Subcutaneous abdominal adipose tissue (tissue), 5 donors: Measurements from ENCODE around the gene SLC38A3.
A peak's percentile ranks its signal among the peaks of the same experiment; 100 is the strongest.
"Not testable (repeated sequence)": the region's sequence is repeated elsewhere in the genome, so short reads cannot be mapped to it uniquely, and the experiment has no call there.

Experiments
- H3K27ac ChIP-seq: one replicate; pipeline ENCODE4 v1.7.0; 2013; ENCODE audit warnings: low read depth, mild to moderate bottlenecking, inconsistent platforms, low read length, moderate library complexity
- H3K27me3 ChIP-seq, 5 donors: one replicate each; pipeline ENCODE4 v1.7.0; 2013; ENCODE audit warnings: low read length in 5 of 5, inconsistent platforms in 1 of 5; ENCODE audit not compliant: control insufficient read depth in 5 of 5, insufficient read depth in 4 of 5
- H3K36me3 ChIP-seq, 5 donors: one replicate each; pipeline ENCODE4 v1.7.0; 2013; ENCODE audit warnings: low read length in 5 of 5; ENCODE audit not compliant: control insufficient read depth in 5 of 5, insufficient read depth in 5 of 5
- H3K4me1 ChIP-seq, 5 donors: one replicate each; pipeline ENCODE4 v1.7.0; 2013; ENCODE audit warnings: low read length in 5 of 5, mild to moderate bottlenecking in 3 of 5, moderate library complexity in 1 of 5; ENCODE audit not compliant: control insufficient read depth in 5 of 5, insufficient read depth in 5 of 5
- H3K4me3 ChIP-seq, 5 donors: one replicate each; pipeline ENCODE4 v1.7.0; 2013; ENCODE audit warnings: low read length in 5 of 5, low read depth in 1 of 5
- H3K9ac ChIP-seq, 5 donors: one replicate each; pipeline ENCODE4 v1.7.0; 2013; ENCODE audit warnings: low read length in 5 of 5, mild to moderate bottlenecking in 4 of 5, moderate library complexity in 3 of 5
- H3K9me3 ChIP-seq, 5 donors: one replicate each; pipeline ENCODE4 v1.7.0; 2013; ENCODE audit warnings: low read length in 5 of 5; ENCODE audit not compliant: control insufficient read depth in 5 of 5
- donor health status: healthy.
- donor health status: healthy.
- donor health status: healthy.
- donor health status: healthy.
- donor health status: healthy.

The SLC38A3 gene

GRCh38 chr3:50227390-50228183 is 22.5 kb downstream of the SLC38A3 start:
- H3K4me1 ChIP-seq = peaks cover 4 to 46% (median 26%) of the 10 kb centered on the region in 5 donors
- peak overlapping the region in 4 of 5 donors; percentile 54 to 86 (median 82) for H3K9ac ChIP-seq
- H3K9me3 ChIP-seq = no peaks in the 10 kb centered on the region
- no peaks in the 10 kb centered on the region for H3K36me3 ChIP-seq
- H3K4me3 ChIP-seq = peak overlapping the region; percentile 87 to 95 (median 92)
- peaks cover 0 to 4% (median 3%) of the 10 kb centered on the region in 5 donors for H3K27me3 ChIP-seq
- H3K27ac ChIP-seq = peak overlapping the region; percentile 41

GRCh38 chr3:50228184-50228763 is 23.2 kb downstream of the SLC38A3 start:
- H3K27ac ChIP-seq, H3K36me3 ChIP-seq, H3K9me3 ChIP-seq, H3K27me3 ChIP-seq: not testable (repeated sequence)
- peak overlapping the region in 3 of 5 donors; percentile 54 to 85 (median 79) for H3K9ac ChIP-seq
- H3K4me3 ChIP-seq = peak overlapping the region; percentile 87 to 95 (median 92)
- peaks cover 4 to 50% (median 26%) of the 10 kb centered on the region in 5 donors for H3K4me1 ChIP-seq

GRCh38 chr3:50229490-50229889 is 24.4 kb downstream of the SLC38A3 start:
- peaks cover 0 to 4% (median 3%) of the 10 kb centered on the region in 5 donors for H3K27me3 ChIP-seq
- no peak overlapping the region for H3K4me3 ChIP-seq
- H3K27ac ChIP-seq = no peak overlapping the region
- H3K36me3 ChIP-seq = no peaks in the 10 kb centered on the region
- H3K9ac ChIP-seq = no peak overlapping the region
- peaks cover 4 to 50% (median 27%) of the 10 kb centered on the region in 5 donors for H3K4me1 ChIP-seq
- no peaks in the 10 kb centered on the region for H3K9me3 ChIP-seq

DNA sequence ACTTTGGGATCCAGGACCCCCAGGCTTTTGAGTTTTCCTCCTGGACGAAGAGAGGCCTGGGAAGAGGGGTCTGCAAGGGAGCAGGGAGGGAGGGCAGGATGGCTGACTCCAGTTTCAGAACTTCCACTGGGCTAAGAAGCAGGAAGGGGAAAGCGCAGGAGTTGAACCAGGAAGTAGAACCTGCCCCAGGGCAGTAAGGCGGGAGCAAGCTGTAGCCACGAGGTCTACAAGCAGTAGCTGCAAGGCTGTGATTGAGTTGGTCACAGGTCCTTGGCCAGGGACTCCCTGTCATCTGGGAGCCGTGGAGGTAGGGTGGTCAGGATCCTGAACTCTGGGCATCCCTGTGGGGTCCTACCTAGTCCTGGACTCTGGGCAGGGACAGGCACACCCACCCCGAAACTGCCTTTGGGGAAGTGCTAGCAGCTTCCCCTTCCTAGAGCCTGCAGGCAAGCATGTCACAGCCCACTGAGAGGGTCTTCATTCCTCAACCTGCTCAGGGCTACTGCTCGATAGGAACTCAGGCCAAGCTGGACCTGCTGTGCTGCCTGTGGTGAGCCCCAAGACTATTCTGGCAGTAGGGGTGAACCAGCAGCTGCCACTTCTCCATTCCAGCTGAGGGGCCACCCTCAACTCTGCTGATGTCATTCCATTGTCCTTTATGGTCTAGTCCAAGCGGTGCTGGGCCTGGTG is 25.2 kb downstream of the SLC38A3 start:
- Histone ChIP-seq H3K9me3 (no peaks in the 10 kb centered on the region), H3K36me3 (no peaks in the 10 kb centered on the region), H3K4me3 (peak overlapping the region in 1 of 5 donors; percentile 35), H3K27ac (no peak overlapping the region), H3K27me3 (peaks cover 0 to 2% (median 0%) of the 10 kb centered on the region in 5 donors), H3K4me1 (peaks cover 4 to 56% (median 34%) of the 10 kb centered on the region in 5 donors), H3K9ac (no peak overlapping the region)

- no peaks in the 10 kb centered on the region for H3K9me3 ChIP-seq
- H3K4me1 ChIP-seq = peaks cover 4 to 60% (median 38%) of the 10 kb centered on the region in 5 donors
- no peak overlapping the region for H3K9ac ChIP-seq
- H3K27ac ChIP-seq = no peak overlapping the region
- H3K27me3 ChIP-seq = no peaks in the 10 kb centered on the region
- H3K36me3 ChIP-seq = no peaks in the 10 kb centered on the region
- H3K4me3 ChIP-seq = peak overlapping the region in 1 of 5 donors; percentile 35
Measured at GRCh38 chr3:50230794-50231125, 25.7 kb downstream of the SLC38A3 start.

- no peaks in the 10 kb centered on the region for H3K9me3 ChIP-seq
- H3K4me3 ChIP-seq = no peak overlapping the region
- no peak overlapping the region for H3K27ac ChIP-seq
- no peak overlapping the region for H3K9ac ChIP-seq
- no peaks in the 10 kb centered on the region for H3K36me3 ChIP-seq
- H3K4me1 ChIP-seq = peaks cover 4 to 57% (median 36%) of the 10 kb centered on the region in 5 donors
- H3K27me3 ChIP-seq = no peaks in the 10 kb centered on the region
Measured at GRCh38 chr3:50231581-50231980, 26.5 kb downstream of the SLC38A3 start.

GRCh38 chr3:50232303-50232702 is 27.2 kb downstream of the SLC38A3 start:
- Histone ChIP-seq H3K36me3 (no peaks in the 10 kb centered on the region), H3K9ac (no peak overlapping the region), H3K4me3 (no peak overlapping the region), H3K27me3 (no peaks in the 10 kb centered on the region), H3K4me1 (peaks cover 4 to 58% (median 36%) of the 10 kb centered on the region in 5 donors), H3K27ac (no peak overlapping the region), H3K9me3 (no peaks in the 10 kb centered on the region)

- Histone ChIP-seq H3K4me1 (peaks cover 4 to 59% (median 37%) of the 10 kb centered on the region in 5 donors), H3K4me3 (no peak overlapping the region), H3K9ac (no peak overlapping the region), H3K36me3 (no peaks in the 10 kb centered on the region), H3K27ac (no peak overlapping the region), H3K9me3 (no peaks in the 10 kb centered on the region), H3K27me3 (no peaks in the 10 kb centered on the region)
Measured at GRCh38 chr3:50233176-50233575, 28.1 kb downstream of the SLC38A3 start.

- Histone ChIP-seq H3K4me1 (peaks cover 5 to 65% (median 57%) of the 10 kb centered on the region in 5 donors), H3K36me3 (peaks cover 0 to 16% (median 7%) of the 10 kb centered on the region in 5 donors), H3K9me3 (no peaks in the 10 kb centered on the region), H3K27ac (peak within 1 kb of the TSS; percentile 85), H3K9ac (peak within 1 kb of the TSS; percentile 89 to 98 (median 92)), H3K4me3 (peak within 1 kb of the TSS; percentile 86 to 99 (median 95)), H3K27me3 (no peaks in the 10 kb centered on the region)
Measured at GRCh38 chr3:50235716-50236483, 30.8 kb downstream of the SLC38A3 start, which contains the start of gene GNAI2. Gene GNAI2 (plus strand): TSS chr3:50236204. CDS start chr3:50236336, 132 bp downstream.
